Measurements from ENCODE around the gene NEDD4L. TPM values are rescaled to one million over a fixed set of nuclear protein-coding genes. Genes with fewer than 3 reads are reported as not detected.

NEDD4L gene
- total RNA-seq, 1 donor from 2014 or later = 93.9 TPM

GRCh38 chr18:58069099-58069498 lies 25.1 kb downstream of the NEDD4L start:
- H3K27me3 ChIP-seq (ENCODE audit: insufficient read depth, low read length) = no peaks in the 10 kb centered on the region
- no peak for DNase-seq (ENCODE audit: low read depth)
- H3K36me3 ChIP-seq (ENCODE audit: insufficient read depth, low read length) = no peaks in the 10 kb centered on the region
- peaks cover 5% of the 10 kb centered on the region for H3K4me1 Mint-ChIP-seq (ENCODE audit: low read depth, unreplicated experiment)
- no peak overlapping the region for H3K9ac ChIP-seq (ENCODE audit: low read length)
- no peak overlapping the region for H2AFZ ChIP-seq (ENCODE audit: low read depth, low read length)
- no peak overlapping the region for H3K27ac ChIP-seq (ENCODE audit: low read depth, low read length)
- no peaks in the 10 kb centered on the region for H3K9me3 Mint-ChIP-seq (ENCODE audit: unreplicated experiment)
- no peaks in the 10 kb centered on the region for H3K9me3 ChIP-seq (ENCODE audit: insufficient read depth, low read depth, low read length)
- no peak overlapping the region for H3K27ac Mint-ChIP-seq (ENCODE audit: unreplicated experiment)
- no peaks in the 10 kb centered on the region for H3K4me1 ChIP-seq (ENCODE audit: insufficient read depth, low read length)
- H3K79me2 ChIP-seq (ENCODE audit: insufficient read depth, low read length) = no peaks in the 10 kb centered on the region
- TF ChIP-seq CTCF (IDR thresholded peaks at IDR 0.05; ENCODE audit: insufficient read depth, low read depth, low read length) (no peak), EZH2 (IDR thresholded peaks at IDR 0.05; ENCODE audit: insufficient read depth, low read length) (no peak)
- FAIRE-seq = no peak
- peaks cover 4% of the 10 kb centered on the region for H4K20me1 ChIP-seq (ENCODE audit: insufficient read depth, low read length)
- no peaks in the 10 kb centered on the region for H3K27me3 Mint-ChIP-seq (ENCODE audit: low read depth, unreplicated experiment)
- H3K4me3 Mint-ChIP-seq (ENCODE audit: unreplicated experiment) = no peak overlapping the region
- no peak overlapping the region for H3K4me2 ChIP-seq (ENCODE audit: low read length)
- H3K4me3 ChIP-seq (ENCODE audit: insufficient read depth, low read depth, low read length) = no peak overlapping the region
- peaks cover 4% of the 10 kb centered on the region for H3K36me3 Mint-ChIP-seq (ENCODE audit: low read depth, unreplicated experiment)

GRCh38 chr18:58069721-58070292 lies 25.8 kb downstream of the NEDD4L start:
- no peak overlapping the region for H3K27ac Mint-ChIP-seq (ENCODE audit: unreplicated experiment)
- FAIRE-seq (no peak), DNase-seq (ENCODE audit: low read depth) (no peak)
- H3K4me2 ChIP-seq (ENCODE audit: low read length) = no peak overlapping the region
- H3K9me3 ChIP-seq (ENCODE audit: insufficient read depth, low read depth, low read length) = no peaks in the 10 kb centered on the region
- no peaks in the 10 kb centered on the region for H3K9me3 Mint-ChIP-seq (ENCODE audit: unreplicated experiment)
- H3K27me3 ChIP-seq (ENCODE audit: insufficient read depth, low read length) = peaks cover 2% of the 10 kb centered on the region
- H3K27me3 Mint-ChIP-seq (ENCODE audit: low read depth, unreplicated experiment) = no peaks in the 10 kb centered on the region
- no peak overlapping the region for H3K9ac ChIP-seq (ENCODE audit: low read length)
- H4K20me1 ChIP-seq (ENCODE audit: insufficient read depth, low read length) = peaks cover 4% of the 10 kb centered on the region
- no peak overlapping the region for H3K27ac ChIP-seq (ENCODE audit: low read depth, low read length)
- H3K4me1 ChIP-seq (ENCODE audit: insufficient read depth, low read length) = no peaks in the 10 kb centered on the region
- H3K36me3 Mint-ChIP-seq (ENCODE audit: low read depth, unreplicated experiment) = peaks cover 4% of the 10 kb centered on the region
- TF ChIP-seq EZH2 (IDR thresholded peaks at IDR 0.05; ENCODE audit: insufficient read depth, low read length) = no peak
- no peak for TF ChIP-seq CTCF (IDR thresholded peaks at IDR 0.05; ENCODE audit: insufficient read depth, low read depth, low read length)
- no peak overlapping the region for H3K4me3 ChIP-seq (ENCODE audit: insufficient read depth, low read depth, low read length)
- H3K4me1 Mint-ChIP-seq (ENCODE audit: low read depth, unreplicated experiment) = peaks cover 5% of the 10 kb centered on the region
- no peak overlapping the region for H2AFZ ChIP-seq (ENCODE audit: low read depth, low read length)
- H3K79me2 ChIP-seq (ENCODE audit: insufficient read depth, low read length) = no peaks in the 10 kb centered on the region
- no peak overlapping the region for H3K4me3 Mint-ChIP-seq (ENCODE audit: unreplicated experiment)
- no peaks in the 10 kb centered on the region for H3K36me3 ChIP-seq (ENCODE audit: insufficient read depth, low read length)

GRCh38 chr18:58076052-58076451 lies 32.0 kb downstream of the NEDD4L start:
- no peak overlapping the region for H3K4me3 Mint-ChIP-seq (ENCODE audit: unreplicated experiment)
- TF ChIP-seq EZH2 (IDR thresholded peaks at IDR 0.05; ENCODE audit: insufficient read depth, low read length) = no peak
- no peak for TF ChIP-seq CTCF (IDR thresholded peaks at IDR 0.05; ENCODE audit: insufficient read depth, low read depth, low read length)
- H3K79me2 ChIP-seq (ENCODE audit: insufficient read depth, low read length) = no peaks in the 10 kb centered on the region
- no peak overlapping the region for H3K4me3 ChIP-seq (ENCODE audit: insufficient read depth, low read depth, low read length)
- FAIRE-seq (peak; percentile 45), DNase-seq (ENCODE audit: low read depth) (peak; percentile 46)
- H3K27ac ChIP-seq (ENCODE audit: low read depth, low read length) = no peak overlapping the region
- peaks cover 2% of the 10 kb centered on the region for H3K4me1 Mint-ChIP-seq (ENCODE audit: low read depth, unreplicated experiment)
- H3K4me1 ChIP-seq (ENCODE audit: insufficient read depth, low read length) = no peaks in the 10 kb centered on the region
- no peak overlapping the region for H3K4me2 ChIP-seq (ENCODE audit: low read length)
- peaks cover 2% of the 10 kb centered on the region for H3K36me3 Mint-ChIP-seq (ENCODE audit: low read depth, unreplicated experiment)
- H4K20me1 ChIP-seq (ENCODE audit: insufficient read depth, low read length) = no peaks in the 10 kb centered on the region
- H3K9me3 ChIP-seq (ENCODE audit: insufficient read depth, low read depth, low read length) = no peaks in the 10 kb centered on the region
- H3K9me3 Mint-ChIP-seq (ENCODE audit: unreplicated experiment) = no peaks in the 10 kb centered on the region
- no peaks in the 10 kb centered on the region for H3K36me3 ChIP-seq (ENCODE audit: insufficient read depth, low read length)
- no peaks in the 10 kb centered on the region for H3K27me3 Mint-ChIP-seq (ENCODE audit: low read depth, unreplicated experiment)
- no peak overlapping the region for H2AFZ ChIP-seq (ENCODE audit: low read depth, low read length)
- peaks cover 2% of the 10 kb centered on the region for H3K27me3 ChIP-seq (ENCODE audit: insufficient read depth, low read length)
- H3K27ac Mint-ChIP-seq (ENCODE audit: unreplicated experiment) = no peak overlapping the region
- no peak overlapping the region for H3K9ac ChIP-seq (ENCODE audit: low read length)
